ENCODE data around the gene NPAS2.

Gene NPAS2

GRCh38 chr2:101023327-101024107 is 203.6 kb downstream of the NPAS2 start:
- TF ChIP-seq, protein P1, sequence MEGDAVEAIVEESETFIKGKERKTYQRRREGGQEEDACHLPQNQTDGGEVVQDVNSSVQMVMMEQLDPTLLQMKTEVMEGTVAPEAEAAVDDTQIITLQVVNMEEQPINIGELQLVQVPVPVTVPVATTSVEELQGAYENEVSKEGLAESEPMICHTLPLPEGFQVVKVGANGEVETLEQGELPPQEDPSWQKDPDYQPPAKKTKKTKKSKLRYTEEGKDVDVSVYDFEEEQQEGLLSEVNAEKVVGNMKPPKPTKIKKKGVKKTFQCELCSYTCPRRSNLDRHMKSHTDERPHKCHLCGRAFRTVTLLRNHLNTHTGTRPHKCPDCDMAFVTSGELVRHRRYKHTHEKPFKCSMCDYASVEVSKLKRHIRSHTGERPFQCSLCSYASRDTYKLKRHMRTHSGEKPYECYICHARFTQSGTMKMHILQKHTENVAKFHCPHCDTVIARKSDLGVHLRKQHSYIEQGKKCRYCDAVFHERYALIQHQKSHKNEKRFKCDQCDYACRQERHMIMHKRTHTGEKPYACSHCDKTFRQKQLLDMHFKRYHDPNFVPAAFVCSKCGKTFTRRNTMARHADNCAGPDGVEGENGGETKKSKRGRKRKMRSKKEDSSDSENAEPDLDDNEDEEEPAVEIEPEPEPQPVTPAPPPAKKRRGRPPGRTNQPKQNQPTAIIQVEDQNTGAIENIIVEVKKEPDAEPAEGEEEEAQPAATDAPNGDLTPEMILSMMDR (IDR thresholded peaks at IDR 0.05; ENCODE audit: low read length, missing control alignments), result no peak
- H3K4me3 ChIP-seq (replicated peaks; ENCODE audit: low read depth, low read length), result no peak overlapping the region
- DNase-seq (ENCODE audit: low read depth), result no peak

DNA sequence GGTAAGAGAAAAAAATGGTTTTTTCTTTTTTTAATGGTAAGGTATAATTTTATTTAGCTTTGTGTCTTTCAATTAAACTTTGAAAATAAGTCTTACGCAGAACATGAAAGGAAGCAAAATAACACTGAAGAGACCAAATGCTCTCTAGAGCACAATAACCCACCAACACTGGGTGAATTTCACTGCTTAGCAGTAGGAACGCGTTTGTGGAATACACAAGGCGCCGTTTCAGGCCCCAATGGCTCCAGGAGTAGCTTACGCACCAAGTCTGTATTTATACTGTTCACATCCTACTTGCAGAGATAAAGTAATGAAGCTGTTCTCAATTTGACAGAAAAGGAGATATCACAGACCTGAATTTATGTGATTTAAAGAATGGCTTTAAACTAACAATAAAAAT is 205.6 kb downstream of the NPAS2 start:
- no peak for DNase-seq (ENCODE audit: low read depth)
- TF ChIP-seq, protein P1 (IDR thresholded peaks at IDR 0.05; ENCODE audit: low read length, missing control alignments), result no peak
- H3K4me3 ChIP-seq (replicated peaks; ENCODE audit: low read depth, low read length), result no peak overlapping the region

GRCh38 chr2:101026253-101026701 is 206.3 kb downstream of the NPAS2 start:
- no peak overlapping the region for H3K4me3 ChIP-seq (replicated peaks; ENCODE audit: low read depth, low read length)
- no peak for DNase-seq (ENCODE audit: low read depth)
- TF ChIP-seq, protein P1 (IDR thresholded peaks at IDR 0.05; ENCODE audit: low read length, missing control alignments), result no peak

GRCh38 chr2:101026923-101027469 is 207.1 kb downstream of the NPAS2 start:
- TF ChIP-seq, protein P1 (IDR thresholded peaks at IDR 0.05; ENCODE audit: low read length, missing control alignments), result no peak
- DNase-seq (ENCODE audit: low read depth), result no peak
- no peak overlapping the region for H3K4me3 ChIP-seq (replicated peaks; ENCODE audit: low read depth, low read length)

DNA sequence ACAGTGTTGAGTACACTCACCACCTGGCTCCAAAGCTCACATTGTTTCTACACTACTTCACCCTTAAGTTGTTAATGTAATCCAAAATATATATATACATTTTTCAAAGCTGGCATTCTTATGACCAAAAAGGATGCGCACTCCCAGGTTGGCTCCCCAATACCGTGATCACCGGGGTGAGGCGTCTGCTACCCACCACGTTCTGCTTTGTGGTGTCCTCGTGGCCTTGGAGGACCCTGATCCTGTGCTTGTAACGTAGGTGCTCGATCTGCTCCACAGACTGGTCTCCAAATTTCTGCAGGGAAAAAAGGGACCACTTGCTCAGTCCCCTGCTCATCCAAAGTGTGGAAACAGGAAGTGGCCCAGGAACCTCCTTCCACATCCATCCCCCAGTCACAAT is 207.9 kb downstream of the NPAS2 start:
- H3K4me3 ChIP-seq (replicated peaks; ENCODE audit: low read depth, low read length), result no peak overlapping the region
- TF ChIP-seq, protein P1 (IDR thresholded peaks at IDR 0.05; ENCODE audit: low read length, missing control alignments), result no peak
- DNase-seq (ENCODE audit: low read depth), result no peak

DNA sequence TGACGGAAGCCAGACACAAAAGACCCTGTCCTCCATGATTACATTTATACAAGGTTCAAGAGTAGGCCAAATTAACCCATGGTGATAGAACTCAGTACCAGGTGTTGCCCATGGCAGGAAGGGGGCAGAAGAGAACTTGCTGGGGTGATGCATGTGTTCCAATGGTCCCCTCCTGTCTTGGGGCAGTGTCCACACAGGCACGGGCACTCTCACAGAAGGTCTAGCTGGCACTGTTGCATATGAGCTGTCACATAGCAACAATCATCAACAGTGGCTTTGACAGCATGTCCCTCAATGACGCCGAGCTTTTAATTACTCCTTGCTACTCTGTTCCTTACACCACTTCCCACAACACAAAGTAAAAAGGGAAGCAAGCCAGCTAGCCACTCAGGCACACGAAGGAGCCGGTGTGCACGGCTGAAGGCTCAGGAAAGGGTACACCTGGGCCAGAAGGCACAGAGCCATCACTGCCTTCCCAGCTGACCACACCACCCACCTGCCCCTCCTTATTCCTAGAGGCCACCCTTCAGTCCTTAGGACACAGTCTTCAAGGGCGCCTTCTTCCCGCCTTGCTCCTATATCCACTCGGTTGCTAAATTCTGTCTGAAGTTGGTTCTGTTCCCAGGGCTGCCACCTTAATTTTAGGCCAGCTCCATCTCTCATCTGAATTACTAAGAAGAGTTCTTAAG is 211.1 kb downstream of the NPAS2 start:
- TF ChIP-seq, protein P1 (IDR thresholded peaks at IDR 0.05; ENCODE audit: low read length, missing control alignments), result no peak
- DNase-seq (ENCODE audit: low read depth), result no peak
- no peak overlapping the region for H3K4me3 ChIP-seq (replicated peaks; ENCODE audit: low read depth, low read length)
